HG03060 (cell line): ENCODE measurements around the gene SIPA1.
"Not testable (repeated sequence)": the region's sequence is repeated elsewhere in the genome, so short reads cannot be mapped to it uniquely, and the experiment has no call there.

ENCODE experiments used
- ATAC-seq: cut with Tn5 transposase; IDR thresholded peaks from one replicate; pipeline ENCODE4 v1.9.1; 2021; ENCODE audit warnings: low read depth, moderate number of reproducible peaks; ENCODE audit not compliant: unreplicated experiment

Gene SIPA1

DNA sequence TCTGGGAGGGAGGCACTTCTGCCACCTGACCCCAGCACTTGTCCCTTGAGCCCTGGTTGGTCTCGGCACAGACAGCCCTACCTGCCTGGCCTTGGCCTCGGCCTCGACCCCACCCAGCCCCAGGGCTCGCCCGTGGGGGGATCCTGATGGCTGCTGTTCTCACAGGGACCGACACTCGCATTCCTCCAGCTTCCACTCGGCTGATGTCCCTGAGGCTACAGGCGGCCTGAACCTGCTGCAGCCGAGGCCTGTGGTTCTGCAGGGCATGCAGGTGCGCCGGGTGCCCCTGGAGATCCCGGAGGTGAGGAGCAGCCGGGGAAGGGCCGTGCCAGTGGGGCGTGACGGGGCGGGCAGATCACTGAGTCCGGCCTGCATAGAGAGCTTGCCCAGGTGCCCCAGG, 17.2 kb upstream of the SIPA1 start:
- no peak for ATAC-seq

DNA sequence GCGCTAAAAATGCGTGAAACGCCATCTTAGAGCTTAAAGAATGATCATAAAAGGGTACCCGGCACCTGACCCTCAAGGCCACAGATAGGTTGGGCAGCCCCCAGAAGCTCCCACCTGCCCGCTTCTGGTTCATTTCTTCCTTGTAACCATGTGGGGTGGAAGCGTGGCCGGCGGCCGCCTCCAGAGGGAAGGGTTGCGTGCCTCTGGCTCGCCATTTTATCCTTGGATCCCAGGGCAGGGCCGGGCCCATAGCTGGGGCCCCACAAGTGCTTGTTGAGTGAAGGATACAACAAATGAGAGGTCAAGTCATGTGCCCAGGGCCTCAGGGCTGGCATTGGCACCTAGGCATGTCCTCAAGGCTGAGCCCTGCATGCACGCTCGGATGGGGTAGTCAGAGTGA, 16.4 kb upstream of the SIPA1 start:
- no peak for ATAC-seq

DNA sequence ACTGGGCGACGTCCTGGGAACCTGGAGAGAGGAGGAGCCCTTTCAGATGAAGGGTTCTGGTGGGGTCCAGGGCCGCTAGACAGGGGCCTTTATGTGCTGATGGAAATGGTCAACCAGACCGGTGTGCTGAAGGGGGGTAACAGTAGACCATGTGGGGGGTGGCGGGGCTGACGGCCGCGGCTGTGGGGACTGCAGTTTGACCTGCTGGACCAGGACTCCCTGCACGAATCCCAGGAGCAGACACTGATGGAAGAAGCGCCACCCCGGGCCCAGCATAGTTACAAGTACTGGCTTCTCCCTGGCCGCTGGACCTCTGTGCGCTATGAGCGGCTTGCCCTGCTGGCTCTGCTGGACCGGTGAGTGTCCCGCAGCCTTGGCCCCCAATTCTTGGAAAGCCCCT, 15.9 kb upstream of the SIPA1 start:
- ATAC-seq = no peak

DNA sequence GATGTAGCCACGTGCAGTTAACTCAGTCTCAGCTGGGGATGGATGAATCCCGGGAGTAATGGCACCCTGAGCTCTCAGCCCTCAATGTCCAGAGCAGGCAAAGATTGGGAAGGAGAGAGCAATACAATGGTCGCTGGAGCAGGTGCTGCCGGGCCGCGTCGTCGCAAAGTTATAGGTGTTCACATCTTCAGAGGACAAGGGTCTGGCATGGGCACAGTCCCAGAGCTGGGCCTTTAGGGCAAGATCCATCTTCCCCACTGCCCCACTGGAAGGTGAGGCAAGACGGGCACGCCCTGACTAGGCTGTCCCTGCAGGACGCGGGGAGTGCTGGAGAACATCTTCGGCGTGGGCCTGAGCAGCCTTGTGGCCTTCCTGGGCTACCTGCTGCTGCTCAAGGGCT, 14.7 kb upstream of the SIPA1 start:
- no peak for ATAC-seq

DNA sequence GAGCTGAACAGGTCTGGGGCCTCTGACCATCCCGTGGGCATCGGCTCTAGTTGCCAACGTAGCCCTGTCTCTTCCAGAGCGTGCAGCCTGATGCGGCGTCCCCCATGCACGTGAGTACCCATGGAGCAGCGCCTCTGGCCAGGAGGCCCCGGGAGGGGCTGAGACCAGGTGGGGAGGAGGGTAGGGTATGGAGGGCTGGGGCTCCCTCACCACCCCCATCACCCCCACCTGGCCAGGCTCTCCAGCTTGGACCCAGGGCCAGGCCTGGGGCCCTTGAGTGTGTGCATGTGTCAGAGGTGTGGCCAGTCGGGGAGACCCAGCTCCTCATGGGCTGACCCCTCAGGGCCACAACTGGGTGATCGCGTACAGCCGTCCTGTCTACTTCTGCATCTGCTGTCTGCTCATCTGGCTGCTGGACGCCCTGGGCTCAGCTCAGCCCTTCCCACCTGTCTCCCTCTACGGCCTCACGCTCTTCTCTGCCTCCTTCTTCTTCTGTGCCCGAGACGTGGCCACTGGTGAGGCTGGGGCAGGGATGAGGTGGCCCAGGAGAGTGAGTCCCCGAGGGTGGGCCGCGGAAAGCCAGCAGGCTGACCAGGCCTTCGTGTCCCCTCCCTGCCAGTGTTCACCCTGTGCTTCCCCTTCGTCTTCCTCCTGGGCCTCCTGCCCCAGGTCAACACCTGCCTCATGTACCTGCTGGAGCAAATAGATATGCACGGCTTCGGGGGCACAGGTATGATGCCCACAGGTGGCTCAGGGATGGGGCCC, 13.9 kb upstream of the SIPA1 start:
- no peak for ATAC-seq

DNA sequence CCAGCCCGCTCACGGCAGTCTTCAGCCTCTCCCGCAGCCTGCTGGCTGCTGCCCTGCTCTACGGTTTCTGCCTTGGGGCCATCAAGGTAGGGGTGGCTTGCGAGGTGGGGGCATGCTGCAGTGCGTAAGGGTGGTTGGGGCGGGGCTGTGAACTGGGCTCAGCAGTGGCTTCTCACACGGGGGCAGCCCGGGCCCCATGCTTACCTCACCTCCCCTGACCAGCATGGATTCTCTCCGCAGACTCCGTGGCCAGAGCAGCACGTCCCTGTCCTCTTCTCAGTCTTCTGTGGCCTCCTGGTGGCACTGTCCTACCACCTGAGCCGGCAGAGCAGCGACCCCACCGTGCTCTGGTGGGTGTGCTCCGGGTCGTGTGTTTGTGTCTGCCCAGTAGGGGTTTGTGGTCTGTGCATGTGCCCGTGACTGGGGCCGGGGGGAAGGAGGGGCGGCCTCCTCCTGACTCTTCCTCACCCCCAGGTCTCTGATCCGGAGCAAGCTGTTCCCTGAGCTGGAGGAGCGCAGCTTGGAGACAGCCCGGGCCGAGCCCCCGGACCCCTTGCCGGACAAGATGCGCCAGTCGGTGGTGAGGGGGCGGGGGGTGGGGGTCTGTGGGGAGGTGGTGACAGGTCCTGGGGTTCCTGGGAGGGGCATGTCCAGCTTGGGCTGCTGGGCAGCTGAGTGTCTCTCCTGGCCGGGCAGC, 12.8 kb upstream of the SIPA1 start:
- ATAC-seq = no peak

DNA sequence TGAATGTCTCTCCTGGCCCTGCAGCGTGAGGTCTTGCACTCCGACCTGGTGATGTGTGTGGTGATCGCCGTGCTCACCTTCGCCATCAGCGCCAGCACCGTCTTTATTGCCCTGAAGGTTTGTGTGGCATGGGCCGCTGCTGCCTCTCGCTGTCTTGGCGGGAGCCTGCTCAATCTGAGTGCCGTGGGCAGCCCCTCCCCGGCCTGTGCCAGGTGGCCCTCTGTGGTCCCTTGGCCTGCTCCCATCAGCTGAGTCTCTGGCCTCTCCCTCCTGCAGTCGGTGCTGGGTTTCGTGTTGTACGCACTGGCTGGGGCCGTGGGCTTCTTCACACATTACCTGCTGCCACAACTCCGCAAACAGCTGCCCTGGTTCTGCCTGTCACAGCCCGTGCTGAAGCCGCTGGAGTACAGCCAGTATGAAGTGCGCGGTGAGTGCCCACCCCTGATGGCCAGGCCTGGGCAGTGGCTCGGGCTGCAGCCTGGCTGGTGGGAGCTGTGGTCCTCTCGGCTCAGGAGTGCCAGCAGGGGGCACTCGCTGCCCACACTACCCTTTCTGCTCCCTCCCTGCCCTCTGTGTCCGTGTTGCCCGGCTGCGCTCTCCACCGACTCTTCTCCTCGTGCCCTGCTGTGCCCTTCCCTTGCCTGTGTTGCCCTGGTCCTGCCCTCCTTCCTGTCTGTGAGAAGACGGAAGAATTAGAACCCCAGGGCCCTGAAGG, 12.1 kb upstream of the SIPA1 start:
- no peak for ATAC-seq

DNA sequence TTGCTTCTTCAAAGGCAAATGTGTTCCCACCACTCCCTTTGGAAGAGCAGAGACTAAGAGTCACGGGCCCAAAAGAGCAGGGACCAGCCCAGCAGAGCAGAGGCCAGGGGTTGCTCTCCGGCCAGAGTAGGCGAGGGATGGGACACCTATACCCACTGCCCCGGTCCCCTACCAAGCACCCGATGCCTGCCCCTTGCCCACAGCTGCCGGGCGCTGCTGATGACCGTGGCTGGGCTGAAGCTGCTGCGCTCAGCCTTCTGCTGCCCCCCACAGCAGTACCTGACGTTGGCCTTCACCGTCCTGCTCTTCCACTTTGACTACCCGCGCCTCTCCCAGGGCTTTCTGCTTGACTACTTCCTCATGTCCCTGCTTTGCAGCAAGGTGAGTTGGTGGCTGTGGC, 10.7 kb upstream of the SIPA1 start:
- no peak for ATAC-seq

DNA sequence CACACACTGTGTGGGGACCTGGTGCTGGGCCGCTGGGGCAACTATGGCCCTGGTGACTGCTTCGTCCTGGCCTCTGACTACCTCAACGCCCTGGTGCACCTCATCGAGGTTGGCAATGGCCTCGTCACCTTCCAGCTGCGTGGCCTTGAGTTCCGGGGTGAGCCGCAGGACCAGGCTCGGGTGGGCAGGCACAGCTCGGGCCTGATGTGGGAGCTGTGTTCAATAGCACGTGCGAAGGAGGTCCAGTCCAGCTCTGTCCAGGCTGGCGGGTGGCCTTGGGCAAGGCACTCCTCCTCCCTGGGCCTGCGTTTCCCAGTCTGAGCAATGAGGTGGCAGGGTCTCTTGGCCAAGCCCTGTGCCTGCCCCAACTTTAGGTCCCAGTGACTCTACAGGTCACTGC, 8.3 kb upstream of the SIPA1 start:
- no peak for ATAC-seq

DNA sequence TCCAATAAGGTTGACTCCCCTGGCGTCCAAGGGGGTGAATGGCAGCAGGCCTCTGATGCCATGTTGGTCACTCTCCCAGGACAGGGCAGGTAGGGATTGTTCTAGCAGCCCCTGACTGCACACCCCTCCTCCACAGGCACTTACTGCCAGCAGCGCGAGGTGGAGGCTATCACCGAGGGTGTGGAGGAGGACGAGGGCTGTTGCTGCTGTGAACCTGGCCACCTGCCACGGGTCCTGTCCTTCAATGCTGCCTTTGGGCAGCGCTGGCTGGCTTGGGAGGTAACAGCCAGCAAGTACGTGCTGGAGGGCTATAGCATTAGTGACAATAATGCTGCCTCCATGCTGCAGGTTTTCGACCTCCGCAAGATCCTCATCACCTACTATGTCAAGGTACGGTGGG, 7.7 kb upstream of the SIPA1 start:
- no peak for ATAC-seq

DNA sequence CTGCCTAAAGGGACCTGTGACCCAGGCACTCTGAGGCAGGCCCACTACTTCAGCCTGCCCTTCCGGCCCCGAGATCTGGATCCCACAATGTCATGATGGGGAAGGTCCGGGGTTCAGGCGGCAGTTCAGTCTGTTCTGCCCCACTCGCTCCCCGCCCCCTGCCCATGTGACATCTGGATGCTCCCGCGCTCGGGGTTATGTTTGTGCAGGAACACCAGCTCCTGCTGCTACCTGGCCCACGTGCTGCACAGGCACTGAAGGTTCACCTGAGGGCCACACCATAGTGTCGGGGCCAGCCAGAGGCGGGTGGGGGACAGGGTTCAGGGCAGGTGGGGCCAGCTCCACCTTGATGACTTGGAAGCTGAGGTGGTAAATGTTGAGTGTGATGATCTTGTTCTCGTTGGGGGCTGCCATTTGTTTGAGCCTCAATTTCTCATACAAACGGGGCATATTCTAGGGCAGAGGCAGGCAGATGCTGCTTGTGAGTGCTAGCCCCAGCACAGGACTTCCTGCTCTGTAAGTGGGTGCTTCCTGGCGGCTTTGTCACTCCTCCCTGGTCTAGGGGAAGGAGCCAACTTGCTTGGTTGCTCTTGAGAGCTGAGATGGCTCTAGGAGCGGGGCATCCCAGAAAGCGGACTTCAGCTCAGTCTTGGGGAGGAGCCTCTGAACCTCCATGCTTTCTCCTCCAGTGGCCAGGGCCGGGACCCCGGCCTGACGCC, 4.4 kb upstream of the SIPA1 start:
- ATAC-seq = no peak

DNA sequence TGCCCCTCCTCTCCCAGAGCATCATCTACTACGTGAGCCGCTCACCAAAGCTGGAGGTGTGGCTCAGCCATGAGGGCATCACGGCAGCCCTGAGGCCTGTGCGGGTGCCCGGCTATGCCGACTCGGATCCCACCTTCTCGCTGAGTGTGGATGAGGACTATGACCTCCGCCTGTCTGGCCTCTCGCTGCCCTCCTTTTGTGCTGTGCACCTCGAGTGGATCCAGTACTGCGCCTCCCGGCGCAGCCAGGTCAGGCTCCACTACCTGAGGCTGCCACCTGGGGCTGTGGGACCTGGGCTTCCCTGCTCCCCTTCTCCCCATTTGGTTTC, 3.8 kb upstream of the SIPA1 start:
- no peak for ATAC-seq

DNA sequence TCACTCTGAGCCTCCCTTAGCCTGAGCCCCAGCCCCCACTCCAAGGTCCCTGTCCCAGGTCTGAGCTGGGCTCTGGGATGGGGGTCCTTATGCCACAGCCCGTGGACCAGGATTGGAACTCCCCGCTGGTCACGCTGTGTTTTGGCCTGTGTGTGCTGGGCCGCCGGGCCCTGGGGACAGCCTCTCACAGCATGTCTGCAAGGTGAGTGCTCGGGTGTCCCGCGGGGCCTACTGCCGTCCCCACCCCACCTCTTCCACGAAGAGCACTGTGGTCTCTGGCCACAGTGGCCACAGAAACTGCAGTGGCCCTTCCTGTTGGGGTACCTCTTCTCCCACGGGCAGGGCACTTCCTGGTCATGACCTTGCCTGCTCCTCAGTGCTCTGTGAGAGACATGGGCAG, 3.5 kb upstream of the SIPA1 start:
- ATAC-seq = no peak

DNA sequence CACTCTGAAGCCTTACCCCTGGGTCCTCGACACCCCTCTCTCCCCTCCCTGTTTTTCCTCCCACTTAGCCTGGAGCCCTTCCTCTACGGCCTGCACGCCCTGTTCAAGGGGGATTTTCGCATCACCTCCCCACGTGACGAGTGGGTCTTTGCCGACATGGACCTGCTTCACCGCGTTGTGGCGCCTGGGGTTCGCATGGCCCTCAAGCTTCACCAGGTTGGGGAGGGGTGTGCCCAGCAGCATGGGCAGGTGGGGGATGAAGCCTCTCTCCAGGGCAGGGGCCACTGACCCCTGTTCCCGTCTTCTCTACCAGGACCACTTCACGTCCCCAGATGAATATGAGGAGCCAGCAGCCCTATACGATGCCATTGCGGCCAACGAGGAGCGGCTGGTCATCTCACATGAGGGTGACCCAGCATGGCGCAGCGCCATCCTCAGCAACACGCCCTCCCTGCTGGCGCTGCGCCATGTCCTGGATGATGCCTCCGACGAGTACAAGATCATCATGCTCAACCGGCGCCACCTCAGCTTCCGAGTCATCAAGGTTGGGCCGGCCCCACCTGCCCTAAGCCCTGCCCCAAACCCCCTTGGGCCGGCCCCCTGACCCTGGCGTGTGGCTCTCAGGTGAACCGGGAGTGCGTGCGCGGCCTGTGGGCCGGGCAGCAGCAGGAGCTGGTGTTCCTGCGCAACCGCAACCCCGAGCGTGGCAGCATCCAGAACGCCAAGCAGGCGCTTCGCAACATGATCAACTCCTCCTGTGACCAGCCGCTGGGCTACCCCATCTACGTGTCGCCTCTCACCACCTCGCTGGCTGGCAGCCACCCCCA, 2.8 kb upstream of the SIPA1 start:
- no peak for ATAC-seq

DNA sequence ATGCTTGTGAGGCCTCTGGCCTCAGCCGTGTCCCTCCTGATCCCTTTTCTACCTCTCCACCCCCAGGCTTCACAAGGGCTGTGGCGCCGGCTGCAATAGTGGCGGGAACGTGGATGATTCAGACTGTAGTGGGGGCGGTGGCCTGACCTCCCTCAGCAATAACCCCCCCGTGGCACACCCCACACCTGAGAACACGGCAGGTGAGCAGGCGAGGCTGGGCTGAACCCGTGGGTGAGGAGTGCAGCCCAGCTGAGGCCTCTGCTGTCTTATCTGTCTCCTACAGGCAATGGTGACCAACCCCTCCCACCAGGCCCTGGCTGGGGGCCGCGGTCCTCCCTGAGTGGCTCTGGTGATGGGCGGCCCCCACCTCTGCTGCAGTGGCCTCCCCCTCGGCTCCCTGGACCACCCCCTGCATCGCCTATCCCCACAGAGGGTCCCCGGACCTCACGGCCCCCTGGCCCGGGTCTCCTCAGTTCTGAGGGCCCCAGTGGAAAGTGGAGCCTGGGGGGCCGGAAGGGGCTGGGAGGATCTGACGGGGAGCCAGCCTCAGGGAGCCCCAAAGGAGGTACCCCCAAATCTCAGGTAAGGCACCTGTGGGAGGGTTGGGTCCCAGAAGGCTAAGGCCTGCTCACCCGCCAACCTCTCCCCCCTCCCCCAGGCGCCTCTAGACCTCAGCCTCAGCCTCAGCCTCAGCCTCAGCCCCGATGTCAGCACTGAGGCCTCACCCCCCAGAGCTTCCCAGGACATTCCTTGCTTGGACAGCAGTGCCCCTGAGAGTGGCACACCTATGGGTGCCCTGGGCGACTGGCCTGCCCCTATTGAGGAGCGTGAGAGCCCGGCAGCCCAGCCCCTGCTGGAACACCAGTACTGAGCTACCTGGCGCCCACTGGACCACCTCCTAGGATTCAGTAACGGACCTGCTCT, 1.5 kb upstream of the SIPA1 start:
- ATAC-seq = no peak

DNA sequence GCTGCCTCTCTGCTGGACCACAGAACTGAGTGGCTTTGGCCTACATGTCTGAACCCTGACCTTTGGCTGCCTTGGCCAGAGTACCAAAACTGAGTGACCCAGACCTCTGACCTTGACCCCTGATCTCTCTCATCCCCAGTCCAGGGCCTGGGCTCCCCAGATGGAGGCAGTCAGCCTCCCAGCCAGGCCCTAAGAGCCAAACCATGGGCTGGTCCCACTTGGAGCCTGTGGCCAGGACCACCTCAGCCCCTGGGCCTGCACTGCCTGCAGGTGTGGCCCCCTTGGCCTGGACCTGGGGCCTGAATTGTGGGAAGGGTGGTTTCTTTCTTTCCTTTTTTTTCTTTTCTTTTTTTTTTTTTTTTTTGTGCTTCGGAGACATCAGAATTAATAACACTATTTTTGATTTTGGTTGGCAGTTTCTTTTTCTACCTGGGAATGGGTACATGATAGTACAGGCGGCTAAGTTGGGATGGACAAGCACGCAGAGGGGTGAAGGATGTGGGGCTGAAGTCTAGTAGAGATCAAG, 806 bp upstream of the SIPA1 start:
- no peak for ATAC-seq

DNA sequence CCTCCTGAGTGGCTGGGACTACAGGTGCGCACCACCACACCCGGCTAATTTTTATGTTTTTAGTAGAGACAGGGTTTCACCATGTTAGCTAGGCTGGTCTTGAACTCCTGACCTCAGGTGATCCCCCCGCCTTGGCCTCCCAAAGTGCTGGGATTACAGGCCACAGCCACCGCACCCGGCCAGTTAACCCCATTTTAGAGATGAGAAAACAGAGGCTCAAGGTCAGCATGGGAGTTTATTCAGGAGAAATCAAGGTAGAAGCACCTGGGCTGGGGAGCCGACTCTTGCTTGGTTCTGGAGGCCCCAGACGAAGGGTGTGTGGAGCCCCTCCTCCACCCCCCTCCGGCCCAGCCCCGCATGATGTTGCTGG, 1.3 kb downstream of the SIPA1 start:
- ATAC-seq = not testable (repeated sequence)

DNA sequence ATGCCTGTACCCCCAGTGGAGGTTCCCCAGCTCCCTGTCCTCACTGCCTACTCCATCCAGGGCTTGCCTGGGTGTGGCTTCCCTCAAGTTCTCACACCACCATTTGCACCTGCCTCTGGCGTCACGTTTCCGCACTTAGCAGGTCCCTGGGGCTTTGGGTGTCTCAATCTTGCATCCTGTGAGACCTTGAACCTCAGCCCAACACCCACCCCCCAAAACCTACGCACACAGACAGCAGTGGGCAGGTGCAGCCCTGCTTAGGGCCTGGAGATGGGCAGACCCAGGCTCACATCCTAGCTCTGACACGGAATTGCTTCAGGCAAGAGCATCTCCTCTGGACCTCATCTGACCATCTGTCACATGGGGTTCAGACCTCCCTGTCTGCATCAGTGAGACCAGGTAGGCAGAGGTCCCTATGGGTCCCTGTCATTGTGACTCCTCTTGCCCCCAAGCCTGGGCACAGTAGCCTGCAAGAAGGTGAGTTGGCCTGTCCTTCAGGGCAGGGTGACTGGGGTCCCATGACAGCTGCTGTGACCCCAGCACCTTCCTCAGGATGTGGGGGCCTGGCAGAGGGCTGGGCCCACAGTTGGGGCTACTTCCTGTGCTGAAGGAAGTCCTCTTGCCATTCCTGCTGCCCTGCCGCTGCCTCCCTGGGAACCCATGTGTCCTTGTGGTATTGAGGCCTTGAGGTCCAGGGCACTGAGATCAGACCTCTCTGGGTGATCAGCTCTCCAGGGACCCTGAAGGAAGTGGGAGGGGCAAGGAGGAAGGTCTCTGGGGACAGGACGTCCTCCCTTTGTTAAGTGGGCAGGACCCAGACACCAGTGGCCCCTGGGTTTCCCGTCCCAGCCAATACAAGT, 2.0 kb downstream of the SIPA1 start:
- ATAC-seq = no peak
